ENCODE results near the gene KIF24.

DNA sequence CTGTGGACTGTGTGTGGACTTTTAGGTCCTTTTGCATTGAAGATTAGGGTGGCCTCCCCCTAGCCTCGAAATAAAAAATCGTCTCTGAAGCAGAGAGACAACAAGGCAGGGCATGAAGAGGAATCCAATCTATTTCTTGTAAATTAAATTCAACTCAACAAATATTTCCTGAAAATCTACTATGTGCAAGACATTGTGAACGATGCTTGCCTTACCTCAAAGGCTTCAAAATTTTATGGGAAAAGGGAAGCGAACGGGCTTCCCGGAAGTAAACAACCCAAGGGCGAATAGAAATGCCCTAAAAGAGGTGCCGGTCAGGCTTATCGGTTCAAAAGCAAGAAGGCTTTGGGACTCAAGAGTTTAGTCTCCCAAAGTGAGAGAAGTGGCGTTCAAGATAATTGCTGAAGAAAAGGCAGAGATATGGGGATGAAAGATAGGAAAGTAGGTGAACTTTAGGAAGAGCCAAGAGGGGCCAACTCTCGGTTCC is 525 bp downstream of the KIF24 start:
- TF ChIP-seq, protein P1, sequence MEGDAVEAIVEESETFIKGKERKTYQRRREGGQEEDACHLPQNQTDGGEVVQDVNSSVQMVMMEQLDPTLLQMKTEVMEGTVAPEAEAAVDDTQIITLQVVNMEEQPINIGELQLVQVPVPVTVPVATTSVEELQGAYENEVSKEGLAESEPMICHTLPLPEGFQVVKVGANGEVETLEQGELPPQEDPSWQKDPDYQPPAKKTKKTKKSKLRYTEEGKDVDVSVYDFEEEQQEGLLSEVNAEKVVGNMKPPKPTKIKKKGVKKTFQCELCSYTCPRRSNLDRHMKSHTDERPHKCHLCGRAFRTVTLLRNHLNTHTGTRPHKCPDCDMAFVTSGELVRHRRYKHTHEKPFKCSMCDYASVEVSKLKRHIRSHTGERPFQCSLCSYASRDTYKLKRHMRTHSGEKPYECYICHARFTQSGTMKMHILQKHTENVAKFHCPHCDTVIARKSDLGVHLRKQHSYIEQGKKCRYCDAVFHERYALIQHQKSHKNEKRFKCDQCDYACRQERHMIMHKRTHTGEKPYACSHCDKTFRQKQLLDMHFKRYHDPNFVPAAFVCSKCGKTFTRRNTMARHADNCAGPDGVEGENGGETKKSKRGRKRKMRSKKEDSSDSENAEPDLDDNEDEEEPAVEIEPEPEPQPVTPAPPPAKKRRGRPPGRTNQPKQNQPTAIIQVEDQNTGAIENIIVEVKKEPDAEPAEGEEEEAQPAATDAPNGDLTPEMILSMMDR (conservative IDR thresholded peaks at IDR 0.05; ENCODE audit: low read length) = 0 out of 2 replicates have a peak, but pooled peaks have one; percentile 26
- TF ChIP-seq EZH2phosphoT487 (IDR thresholded peaks at IDR 0.05; ENCODE audit: borderline replicate concordance, low read depth, low read length) = no peak

All from OCI-LY7 (cell line).